T-helper 1 cell treated with Interleukin-12 subunit alpha and Interleukin-12 subunit beta and Interleukin-4 antibody, amounts not matched to agents 30 μg/mL and 1 μg/mL, for 36 hours (primary cell): ENCODE measurements around the gene NID1.

Experiments
- H3K27ac Mint-ChIP-seq: one replicate; pipeline ENCODE4 v1.8.0; 2021; ENCODE audit warnings: mild to moderate bottlenecking, mixed read lengths
- H3K27me3 Mint-ChIP-seq: one replicate; pipeline ENCODE4 v1.8.0; 2021; ENCODE audit warnings: low read depth, mixed read lengths
- H3K36me3 Mint-ChIP-seq: one replicate; pipeline ENCODE4 v1.8.0; 2021; ENCODE audit warnings: low read depth, mixed read lengths
- H3K4me1 Mint-ChIP-seq: one replicate; pipeline ENCODE4 v1.8.0; 2021; ENCODE audit warnings: low read depth, mixed read lengths
- H3K4me3 Mint-ChIP-seq: one replicate; pipeline ENCODE4 v1.8.0; 2021; ENCODE audit warnings: mild to moderate bottlenecking, moderate library complexity, mixed read lengths
- H3K9me3 Mint-ChIP-seq: one replicate; pipeline ENCODE4 v1.8.0; 2021; ENCODE audit warnings: mixed read lengths

Gene NID1

DNA sequence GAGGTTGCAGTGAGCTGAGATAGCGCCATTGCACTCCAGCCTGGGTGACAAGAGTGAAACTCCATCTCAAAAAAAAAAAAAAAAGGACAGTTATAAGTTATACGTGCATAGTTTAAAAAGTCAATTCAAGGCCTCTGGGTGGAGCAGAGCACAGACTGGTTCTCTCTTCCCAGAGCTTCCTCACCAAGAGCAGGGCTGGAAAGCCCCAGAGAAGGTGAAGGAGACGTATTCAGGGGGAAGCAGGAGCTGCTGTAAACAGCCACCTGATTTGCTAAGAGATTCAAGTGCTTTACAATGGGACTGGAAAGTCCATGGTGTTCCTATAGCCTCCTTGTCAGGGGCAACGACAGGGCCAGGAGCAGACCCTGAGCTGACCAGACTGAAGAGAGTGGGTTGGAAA is 113.2 kb downstream of the NID1 start:
- H3K27ac Mint-ChIP-seq: no peak overlapping the region
- no peak overlapping the region for H3K4me3 Mint-ChIP-seq
- no peaks in the 10 kb centered on the region for H3K36me3 Mint-ChIP-seq
- peaks cover 29% of the 10 kb centered on the region for H3K27me3 Mint-ChIP-seq
- H3K4me1 Mint-ChIP-seq: peaks cover 39% of the 10 kb centered on the region
- no peaks in the 10 kb centered on the region for H3K9me3 Mint-ChIP-seq

DNA sequence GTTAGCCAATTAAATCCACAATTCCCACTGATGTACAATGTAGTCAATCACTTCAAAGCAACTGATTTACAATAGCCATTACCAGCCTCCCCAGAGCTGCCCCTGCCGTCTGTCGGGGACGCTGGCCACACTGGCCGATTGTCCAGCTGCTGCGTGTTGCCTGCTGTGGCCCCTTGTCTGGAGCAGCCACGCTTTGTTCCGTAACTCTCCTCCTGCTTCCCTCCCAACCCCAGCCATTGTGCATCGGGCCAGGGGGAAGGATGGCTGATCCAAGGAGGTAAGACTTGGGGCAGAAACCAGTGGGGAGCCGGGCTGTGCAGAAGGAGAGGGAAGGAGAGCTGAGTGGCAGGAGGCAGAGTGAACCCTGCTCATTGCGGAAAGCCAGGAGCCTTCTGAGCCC is 114.6 kb downstream of the NID1 start:
- Mint-ChIP-seq H3K36me3 (no peaks in the 10 kb centered on the region), H3K9me3 (no peaks in the 10 kb centered on the region), H3K27ac (no peak overlapping the region), H3K4me3 (no peak overlapping the region), H3K4me1 (peaks cover 48% of the 10 kb centered on the region), H3K27me3 (peaks cover 19% of the 10 kb centered on the region)

DNA sequence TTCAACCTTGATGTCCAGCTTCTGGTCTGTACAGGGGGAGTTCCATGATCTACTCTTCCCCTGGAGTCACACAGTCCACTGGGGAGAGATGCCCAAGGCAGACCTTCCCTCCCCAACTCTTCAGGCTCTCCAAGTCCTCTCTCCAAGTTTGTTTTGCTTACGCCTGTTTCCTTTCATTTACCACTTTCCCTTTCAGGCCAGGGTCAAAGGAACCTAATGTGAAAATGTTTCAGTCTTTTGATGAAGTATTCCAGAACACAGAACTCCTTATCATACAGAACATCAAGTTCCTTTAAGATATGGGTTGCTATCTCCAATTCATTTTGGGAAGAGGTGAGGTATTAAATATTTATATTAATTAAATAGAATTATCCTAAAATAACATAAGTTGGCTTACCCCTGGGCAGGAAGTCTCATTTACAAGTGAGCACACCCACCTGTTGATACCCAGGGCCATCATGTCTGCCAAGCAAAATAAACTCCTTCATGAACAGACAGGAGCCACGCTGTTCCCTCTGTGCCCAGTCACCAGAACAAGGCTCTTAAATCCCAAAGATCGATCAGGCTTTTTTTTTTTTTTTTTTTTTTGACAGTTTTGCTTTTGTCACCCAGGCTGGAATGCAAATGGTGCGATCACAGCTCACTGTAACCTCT is 116.0 kb downstream of the NID1 start:
- no peaks in the 10 kb centered on the region for H3K36me3 Mint-ChIP-seq
- no peak overlapping the region for H3K27ac Mint-ChIP-seq
- no peak overlapping the region for H3K4me3 Mint-ChIP-seq
- H3K4me1 Mint-ChIP-seq: peaks cover 36% of the 10 kb centered on the region
- H3K27me3 Mint-ChIP-seq: peaks cover 19% of the 10 kb centered on the region
- H3K9me3 Mint-ChIP-seq: no peaks in the 10 kb centered on the region

DNA sequence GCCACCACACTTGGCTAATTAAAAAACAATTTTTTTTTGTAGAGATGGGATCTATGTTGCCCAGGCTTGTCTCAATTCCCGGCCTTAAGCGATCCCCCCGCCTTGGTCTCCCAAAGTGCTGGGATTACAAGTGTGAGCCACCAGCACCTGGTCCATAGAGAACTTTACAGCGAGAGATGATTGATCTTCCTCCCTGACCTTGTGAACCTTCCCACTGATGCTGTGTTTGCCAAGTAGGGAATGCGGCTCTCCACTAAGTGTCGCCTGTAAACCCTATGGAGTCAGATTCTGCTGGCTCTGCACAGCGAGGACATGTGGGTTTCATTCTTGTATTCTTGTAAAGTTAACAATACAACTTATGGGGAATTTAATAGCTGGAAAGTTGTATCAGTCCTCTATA is 116.9 kb downstream of the NID1 start:
- H3K27me3 Mint-ChIP-seq: peaks cover 19% of the 10 kb centered on the region
- no peak overlapping the region for H3K4me3 Mint-ChIP-seq
- no peaks in the 10 kb centered on the region for H3K9me3 Mint-ChIP-seq
- H3K27ac Mint-ChIP-seq: no peak overlapping the region
- peaks cover 27% of the 10 kb centered on the region for H3K4me1 Mint-ChIP-seq
- H3K36me3 Mint-ChIP-seq: no peaks in the 10 kb centered on the region

DNA sequence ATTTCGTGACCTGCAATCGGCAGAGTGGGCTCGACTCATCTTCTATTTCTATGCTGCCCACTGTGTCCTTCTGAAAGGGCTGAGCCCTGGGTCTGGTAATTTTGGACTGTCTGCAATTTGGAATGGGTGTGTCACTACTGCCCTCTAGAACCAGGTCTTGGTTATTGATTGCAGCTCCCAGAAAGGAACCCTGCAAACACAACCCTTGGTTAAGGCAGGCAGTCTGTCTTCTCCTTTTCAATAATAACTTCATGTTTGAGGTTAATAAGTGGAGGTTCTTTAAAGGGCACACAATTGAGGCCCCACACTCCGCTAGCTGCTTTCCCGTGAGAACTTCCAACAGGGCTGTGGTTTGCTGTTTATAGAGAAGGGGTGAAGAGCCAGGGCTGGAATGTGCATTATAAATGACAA is 118.3 kb downstream of the NID1 start:
- H3K27ac Mint-ChIP-seq: no peak overlapping the region
- H3K4me1 Mint-ChIP-seq: peaks cover 18% of the 10 kb centered on the region
- no peak overlapping the region for H3K4me3 Mint-ChIP-seq
- no peaks in the 10 kb centered on the region for H3K9me3 Mint-ChIP-seq
- H3K27me3 Mint-ChIP-seq: peaks cover 19% of the 10 kb centered on the region
- H3K36me3 Mint-ChIP-seq: no peaks in the 10 kb centered on the region

DNA sequence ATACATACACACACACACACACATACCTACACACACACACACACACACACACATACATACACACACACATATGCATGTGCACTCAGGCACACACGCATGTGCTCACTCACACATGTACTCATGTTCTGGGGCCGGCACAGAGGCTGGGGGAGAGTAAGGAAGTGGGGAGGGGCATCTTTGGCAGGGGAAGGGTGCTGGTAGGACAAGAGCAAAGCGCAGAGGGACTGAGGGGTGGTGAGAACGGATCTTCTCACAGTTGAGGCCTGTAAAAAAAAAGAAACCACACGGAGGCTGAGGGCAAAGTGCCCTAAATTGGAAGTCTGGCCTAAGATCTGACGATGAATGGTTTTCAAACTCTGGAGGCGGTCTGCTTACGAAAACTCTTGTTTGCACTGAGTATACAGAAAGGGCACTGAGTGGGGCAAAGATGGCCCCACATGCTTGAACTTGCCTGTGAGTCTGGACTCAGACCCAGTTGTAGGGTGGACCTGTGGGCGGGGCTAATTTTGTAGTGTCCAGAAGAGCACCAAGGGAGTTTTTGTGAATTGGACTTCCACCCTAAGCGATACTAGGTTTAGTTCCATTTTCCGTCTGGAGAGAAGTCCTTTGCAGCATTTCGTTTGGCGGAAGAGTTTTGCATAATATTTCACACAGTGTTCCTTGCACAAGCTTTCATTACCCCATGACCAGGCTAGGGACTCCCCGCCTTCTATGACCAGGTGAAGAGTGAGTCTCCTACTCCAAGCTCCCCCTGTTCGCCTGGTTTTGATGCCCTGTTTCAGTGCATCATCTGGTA is 118.9 kb downstream of the NID1 start:
- Mint-ChIP-seq H3K4me3 (no peak overlapping the region), H3K27ac (no peak overlapping the region), H3K27me3 (peaks cover 17% of the 10 kb centered on the region), H3K4me1 (peaks cover 18% of the 10 kb centered on the region), H3K36me3 (no peaks in the 10 kb centered on the region), H3K9me3 (no peaks in the 10 kb centered on the region)

DNA sequence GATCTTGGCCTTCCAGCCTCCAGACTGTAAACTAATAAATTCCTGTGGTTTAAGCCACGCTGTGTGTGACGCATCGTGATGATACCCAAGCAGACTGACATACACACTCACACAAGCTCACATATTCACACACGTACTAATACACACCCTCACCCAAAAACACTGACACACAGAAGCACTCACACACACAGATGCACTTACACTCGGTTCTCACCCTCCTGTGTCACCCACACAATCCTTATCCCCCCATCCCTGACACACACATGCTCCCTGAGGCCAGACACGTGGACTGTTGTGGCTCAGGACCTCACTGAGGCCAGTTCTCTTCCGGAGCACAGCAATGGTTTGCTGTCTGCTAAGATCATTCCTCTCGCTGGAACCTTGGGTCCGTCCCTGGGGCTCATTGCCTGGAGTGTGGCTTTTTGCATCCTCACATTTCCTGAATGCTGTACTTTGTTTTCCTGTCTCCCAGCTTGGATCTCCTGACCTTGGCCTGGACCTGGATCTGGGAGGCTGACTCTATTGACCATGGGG is 121.2 kb downstream of the NID1 start:
- Mint-ChIP-seq H3K36me3 (peaks cover 2% of the 10 kb centered on the region), H3K27me3 (peaks cover 7% of the 10 kb centered on the region), H3K4me1 (peaks cover 28% of the 10 kb centered on the region), H3K9me3 (no peaks in the 10 kb centered on the region), H3K27ac (no peak overlapping the region), H3K4me3 (no peak overlapping the region)

DNA sequence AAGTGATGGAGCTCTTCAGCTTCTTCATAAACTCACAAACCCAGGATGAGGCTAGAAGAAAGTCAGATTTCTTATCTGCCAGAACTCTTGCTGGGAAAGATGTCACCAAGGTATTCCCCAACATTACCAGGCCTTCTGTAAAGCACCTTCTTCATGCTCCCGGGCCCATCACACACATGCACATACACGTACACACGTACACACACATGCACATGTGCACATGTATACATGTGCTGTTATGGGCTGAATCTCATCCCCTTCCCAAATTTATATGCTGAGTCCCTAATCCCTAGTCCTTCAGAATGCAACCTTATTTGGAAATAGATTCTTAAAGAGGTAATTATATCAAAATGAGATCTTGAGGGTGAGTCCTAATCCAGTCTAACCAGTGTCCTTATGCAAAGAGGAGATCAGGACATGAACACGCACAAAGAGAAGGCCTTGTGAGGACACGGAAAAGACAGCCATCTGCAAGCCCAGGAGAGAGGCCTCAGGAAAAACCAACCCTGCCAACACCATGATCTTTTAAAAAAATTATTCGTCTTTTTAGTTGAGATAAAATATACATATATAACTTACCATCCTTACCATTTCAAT is 121.8 kb downstream of the NID1 start:
- Mint-ChIP-seq H3K4me1 (peaks cover 33% of the 10 kb centered on the region), H3K9me3 (no peaks in the 10 kb centered on the region), H3K36me3 (peaks cover 2% of the 10 kb centered on the region)

DNA sequence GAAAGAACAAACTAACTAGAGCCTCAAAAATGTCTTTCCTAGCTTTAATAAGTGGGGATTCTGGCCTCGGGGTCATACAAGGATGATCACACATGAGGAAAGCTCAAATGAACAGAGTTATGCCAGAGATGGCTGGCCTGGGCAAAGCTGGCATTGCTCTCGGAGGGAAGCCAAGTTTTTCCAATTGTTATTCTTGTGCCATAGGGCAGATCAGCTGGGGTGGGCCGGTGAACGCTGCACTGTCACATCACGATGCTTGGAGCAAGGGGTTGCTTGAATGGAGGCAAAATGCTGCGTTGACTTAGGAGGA is 122.3 kb downstream of the NID1 start:
- Mint-ChIP-seq H3K27me3 (no peaks in the 10 kb centered on the region), H3K4me3 (no peak overlapping the region), H3K36me3 (peaks cover 2% of the 10 kb centered on the region), H3K9me3 (no peaks in the 10 kb centered on the region), H3K27ac (no peak overlapping the region), H3K4me1 (peaks cover 33% of the 10 kb centered on the region)

More for the DNA sequence above, 121.8 kb downstream of the NID1 start:
- no peak overlapping the region for H3K4me3 Mint-ChIP-seq
- H3K27me3 Mint-ChIP-seq: peaks cover 1% of the 10 kb centered on the region
- H3K27ac Mint-ChIP-seq: no peak overlapping the region

DNA sequence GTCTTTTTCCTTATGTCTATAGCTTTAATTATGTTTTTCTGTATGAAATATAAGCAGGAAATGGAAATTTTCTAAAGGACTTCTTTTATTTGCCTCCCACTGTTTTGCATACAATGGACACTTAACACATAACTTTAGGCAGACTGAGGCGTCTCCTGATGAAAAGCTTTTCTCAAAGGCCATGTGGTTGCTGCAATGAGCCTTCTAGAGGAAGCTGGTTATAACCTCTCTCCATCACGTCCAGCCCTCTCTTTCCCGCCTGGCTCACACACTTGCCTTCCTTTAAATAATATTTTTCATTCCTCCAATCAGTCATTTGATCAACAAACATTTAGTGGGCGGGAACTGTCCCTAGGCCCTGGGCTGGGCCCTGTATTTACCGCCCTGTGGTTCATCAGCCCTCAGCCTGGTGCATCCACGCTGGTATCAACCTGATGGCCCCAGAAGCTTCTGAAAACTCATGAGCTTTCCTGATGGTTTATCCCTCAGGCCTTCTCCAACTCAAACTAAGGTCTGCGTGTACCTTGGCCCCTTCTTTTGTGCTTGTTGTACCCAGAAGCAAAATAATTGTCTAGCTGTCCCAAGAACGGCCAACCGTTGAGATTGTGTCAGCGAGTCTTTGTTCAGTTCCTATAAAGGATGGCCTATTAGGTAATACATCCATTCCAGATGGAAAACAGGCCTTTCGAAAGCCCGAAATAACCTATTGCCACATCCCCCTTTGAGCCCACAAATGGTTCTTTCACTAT is 122.8 kb downstream of the NID1 start:
- H3K36me3 Mint-ChIP-seq: peaks cover 5% of the 10 kb centered on the region
- no peaks in the 10 kb centered on the region for H3K9me3 Mint-ChIP-seq
- H3K4me3 Mint-ChIP-seq: no peak overlapping the region
- H3K4me1 Mint-ChIP-seq: peaks cover 38% of the 10 kb centered on the region
- peak overlapping the region; percentile 2 for H3K27ac Mint-ChIP-seq
- H3K27me3 Mint-ChIP-seq: no peaks in the 10 kb centered on the region

DNA sequence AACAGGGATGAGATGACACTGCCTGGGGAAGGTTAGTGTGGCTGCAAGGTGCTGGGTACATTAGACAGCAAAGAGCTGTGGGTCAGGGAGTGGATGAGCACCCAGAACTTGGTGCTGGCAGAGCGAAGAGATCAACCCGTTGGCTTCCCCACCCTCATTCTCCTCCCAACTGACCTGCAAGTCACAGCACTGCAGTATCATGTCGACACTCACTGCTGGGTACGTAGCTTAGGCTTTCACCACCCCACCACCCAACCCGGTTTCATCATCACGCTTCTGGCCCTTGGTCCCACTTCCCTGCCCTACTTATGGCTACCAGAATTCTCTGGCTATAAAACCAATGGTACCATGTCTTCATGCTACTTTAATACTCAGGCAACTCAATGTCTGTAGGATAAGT is 124.6 kb downstream of the NID1 start:
- peaks cover 9% of the 10 kb centered on the region for H3K36me3 Mint-ChIP-seq
- H3K27ac Mint-ChIP-seq: no peak overlapping the region
- H3K9me3 Mint-ChIP-seq: peaks cover 6% of the 10 kb centered on the region
- peaks cover 36% of the 10 kb centered on the region for H3K4me1 Mint-ChIP-seq
- H3K27me3 Mint-ChIP-seq: peaks cover 6% of the 10 kb centered on the region
- H3K4me3 Mint-ChIP-seq: no peak overlapping the region

DNA sequence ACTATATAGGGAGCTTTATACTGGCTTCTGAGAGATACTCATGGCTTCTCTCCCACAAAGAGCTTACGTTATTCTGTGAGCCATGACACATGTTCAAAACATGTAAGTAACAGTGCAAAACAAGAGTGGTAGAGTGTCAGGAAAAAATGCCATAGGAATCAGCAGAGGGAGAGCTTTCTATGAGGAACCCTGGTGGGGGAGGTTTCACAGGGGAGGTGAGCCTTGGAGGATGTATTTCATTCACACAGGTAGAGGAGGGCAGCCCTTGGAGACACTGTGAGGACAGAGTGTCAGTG is 125.5 kb downstream of the NID1 start:
- Mint-ChIP-seq H3K27me3 (peaks cover 6% of the 10 kb centered on the region), H3K4me1 (peaks cover 37% of the 10 kb centered on the region), H3K27ac (peak overlapping the region; percentile 81), H3K9me3 (peaks cover 6% of the 10 kb centered on the region), H3K4me3 (no peak overlapping the region), H3K36me3 (peaks cover 9% of the 10 kb centered on the region)

DNA sequence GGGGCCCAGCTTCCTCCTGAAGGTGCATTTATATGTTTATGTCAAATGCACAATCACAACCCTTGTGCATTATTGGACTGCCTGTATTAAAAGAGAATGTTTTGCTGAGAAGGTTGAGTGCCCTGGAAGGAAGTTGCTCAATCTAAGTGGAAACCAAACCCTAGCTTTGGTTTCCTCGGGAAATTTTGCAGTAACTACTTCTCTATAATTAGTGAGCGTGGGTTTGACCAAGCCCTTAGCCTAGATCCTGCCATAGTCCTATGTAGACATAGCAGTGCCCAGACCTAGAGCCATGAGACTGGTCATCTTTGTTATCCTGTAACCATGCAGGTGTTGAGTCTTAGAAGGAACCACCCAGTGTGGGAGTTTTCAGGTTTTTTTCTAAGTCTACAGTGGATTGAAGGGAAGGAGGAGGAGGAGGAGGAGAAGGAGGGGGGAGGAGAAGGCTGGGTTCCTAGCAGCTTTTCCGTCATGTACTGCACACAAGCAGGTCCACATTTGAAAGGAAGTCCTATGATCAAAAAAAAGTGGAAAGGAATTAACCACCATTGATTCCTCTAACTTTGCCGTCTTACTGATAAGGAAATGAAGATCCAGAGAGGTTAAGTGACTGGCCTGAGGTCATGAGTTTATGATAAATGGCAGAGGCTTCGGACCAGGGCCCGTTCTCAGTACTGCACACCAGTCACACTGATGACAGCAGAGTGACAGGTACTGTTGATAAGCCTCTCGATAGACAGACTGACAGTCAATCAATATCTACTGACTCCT is 126.0 kb downstream of the NID1 start:
- Mint-ChIP-seq H3K4me3 (peak overlapping the region; percentile 32), H3K27ac (peak overlapping the region; percentile 81), H3K4me1 (peaks cover 37% of the 10 kb centered on the region), H3K9me3 (peaks cover 6% of the 10 kb centered on the region), H3K27me3 (peaks cover 6% of the 10 kb centered on the region), H3K36me3 (peaks cover 9% of the 10 kb centered on the region)

DNA sequence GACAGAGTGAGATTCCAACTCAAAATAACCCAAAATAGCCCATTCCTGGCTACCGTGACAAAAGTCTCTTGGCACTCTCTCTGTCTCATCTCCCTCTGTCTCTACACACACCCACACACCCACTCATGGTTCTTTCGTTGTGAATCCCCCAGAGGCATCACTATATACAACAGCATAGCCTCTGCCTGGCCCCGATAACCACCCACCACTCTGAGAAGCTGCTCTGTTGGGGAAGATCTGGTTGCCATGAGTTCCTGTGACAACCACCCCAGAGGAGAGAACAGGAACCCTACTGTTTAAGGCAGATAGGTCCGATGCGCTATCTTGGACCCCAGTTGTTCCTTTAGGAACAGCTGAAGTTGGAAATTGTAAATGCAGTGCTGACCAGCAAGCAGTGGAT is 127.8 kb downstream of the NID1 start:
- H3K9me3 Mint-ChIP-seq: peaks cover 6% of the 10 kb centered on the region
- peaks cover 39% of the 10 kb centered on the region for H3K4me1 Mint-ChIP-seq
- H3K36me3 Mint-ChIP-seq: peaks cover 9% of the 10 kb centered on the region
- peaks cover 6% of the 10 kb centered on the region for H3K27me3 Mint-ChIP-seq
- no peak overlapping the region for H3K27ac Mint-ChIP-seq
- no peak overlapping the region for H3K4me3 Mint-ChIP-seq
